MCF 10A (cell line): Measurements from ENCODE around the gene DNASE1L3. TPM values are rescaled to one million over a fixed set of nuclear protein-coding genes. Genes with fewer than 3 reads are reported as not detected.

Experiments used
- BruUV-seq: library from RNA; stranded (reverse); fragments of 400-500 nt; replicated peaks from 2 replicates; lab custom pipeline; 2021; lab: Mats Ljungman, UMichigan
- CTCF ChIA-PET: fragments of 300-600 bp; sonication (Branson Sonifier 250); formaldehyde crosslinking; extraction: SDS; loops from one replicate; lab custom pipeline; 2021; ENCODE audit warnings: antibody characterized with exemption, inconsistent platforms; lab: Yijun Ruan, JAX
- POLR2A ChIA-PET: fragments of 300-600, 350-650 bp; sonication (Branson Sonifier 250); formaldehyde crosslinking; extraction: SDS; loops from one replicate; lab custom pipeline; 2020; ENCODE audit warnings: antibody characterized with exemption, inconsistent platforms; lab: Yijun Ruan, JAX
- DNase-seq: peaks from one replicate; pipeline ENCODE4 v3.0.0-alpha.2; 2018; ENCODE audit not compliant: unreplicated experiment
- H3K27ac Mint-ChIP-seq: one replicate; pipeline ENCODE4 v1.8.0; 2022; ENCODE audit warnings: mild to moderate bottlenecking, low read depth, mixed read lengths; ENCODE audit not compliant: unreplicated experiment
- H3K27me3 Mint-ChIP-seq: one replicate; pipeline ENCODE4 v1.8.0; 2022; ENCODE audit warnings: mixed read lengths; ENCODE audit not compliant: insufficient read depth, unreplicated experiment
- H3K36me3 Mint-ChIP-seq: one replicate; pipeline ENCODE4 v1.8.0; 2022; ENCODE audit warnings: mild to moderate bottlenecking, moderate library complexity, mixed read lengths; ENCODE audit not compliant: insufficient read depth, unreplicated experiment
- H3K4me1 Mint-ChIP-seq: one replicate; pipeline ENCODE4 v1.8.0; 2022; ENCODE audit warnings: mixed read lengths; ENCODE audit not compliant: insufficient read depth, unreplicated experiment
- H3K4me3 Mint-ChIP-seq: one replicate; pipeline ENCODE4 v1.8.0; 2022; ENCODE audit warnings: mild to moderate bottlenecking, moderate library complexity, mixed read lengths; ENCODE audit not compliant: unreplicated experiment
- H3K9me3 Mint-ChIP-seq: one replicate; pipeline ENCODE4 v1.8.0; 2022; ENCODE audit warnings: mixed read lengths; ENCODE audit not compliant: unreplicated experiment
- CTCF ChIP-seq: fragments of 200-600 bp; IDR thresholded peaks from one replicate; pipeline ENCODE4 v1.8.0; 2022; ENCODE audit warnings: antibody characterized with exemption, mild to moderate bottlenecking; ENCODE audit not compliant: unreplicated experiment
- intact Hi-C: fragments of 100-400 bp; cut with micrococcal nuclease; formaldehyde crosslinking; loops from 2 replicates; pipeline ENCODE4 v1.14.1; 2022
- total RNA-seq: library from RNA; stranded (reverse); gene quantifications from 2 replicates; pipeline ENCODE4 v1.2.3, GENCODE V29; 2022

Gene DNASE1L3
- total RNA-seq, 1 experiment from 2014 or later, result not detected

- Mint-ChIP-seq H3K36me3 (no peaks in the 10 kb centered on the region), H3K27ac (no peak overlapping the region), H3K9me3 (no peaks in the 10 kb centered on the region), H3K27me3 (no peaks in the 10 kb centered on the region), H3K4me3 (no peak overlapping the region), H3K4me1 (peaks cover 14% of the 10 kb centered on the region)
- ChIA-PET POLR2A (interaction anchor here (0.6 to 1.6 kb wide), 5 partner anchors 24 to 817 kb away, joined by 3 to 8 read pairs (median 4); partner anchors contain the start of genes HTD2 and RPP14), CTCF (interaction anchor here (1.1 to 10.3 kb wide), 4 partner anchors 8 to 124 kb away, joined by 3 to 254 read pairs (median 10); partner anchors contain the start of genes HTD2 and RPP14)
- DNase-seq, result no peak
- intact Hi-C loops, result no loop called here
- no peak for TF ChIP-seq CTCF
- no TSS peak for BruUV-seq
Observed at GRCh38 chr3:58183221-58183620, 27.6 kb downstream of the DNASE1L3 start.

- Mint-ChIP-seq H3K9me3 (no peaks in the 10 kb centered on the region), H3K36me3 (no peaks in the 10 kb centered on the region), H3K27me3 (no peaks in the 10 kb centered on the region), H3K4me3 (no peak overlapping the region), H3K4me1 (peaks cover 12% of the 10 kb centered on the region), H3K27ac (no peak overlapping the region)
- peak; percentile 60 for DNase-seq
- BruUV-seq, result no TSS peak
- ChIA-PET CTCF (interaction anchor here (0.5 to 4.6 kb wide), 7 partner anchors 10 to 231 kb away, joined by 3 to 29 read pairs (median 3); no protein-coding TSS in a partner anchor), POLR2A (interaction anchor here (0.8 to 1.1 kb wide), 2 partner anchors 34 to 125 kb away, joined by 3 to 4 read pairs; partner anchors contain the start of genes HTD2 and RPP14)
- intact Hi-C loops, result no loop called here
- no peak for TF ChIP-seq CTCF
Observed at GRCh38 chr3:58180940-58181587, 29.7 kb downstream of the DNASE1L3 start.

GRCh38 chr3:58180099-58180880 is 30.5 kb downstream of the DNASE1L3 start:
- no peak for DNase-seq
- Mint-ChIP-seq H3K36me3 (no peaks in the 10 kb centered on the region), H3K4me1 (peaks cover 12% of the 10 kb centered on the region), H3K4me3 (no peak overlapping the region), H3K27me3 (no peaks in the 10 kb centered on the region), H3K9me3 (no peaks in the 10 kb centered on the region), H3K27ac (no peak overlapping the region)
- CTCF ChIA-PET, result interaction anchor here (0.8 to 6.7 kb wide), 5 partner anchors 13 to 127 kb away, joined by 3 to 80 read pairs (median 5); partner anchors contain the start of gene ABHD6
- intact Hi-C loops, result no loop called here
- POLR2A ChIA-PET, result interaction anchor here (1.1 kb wide), 2 partner anchors 27 to 126 kb away, joined by 3 to 4 read pairs; partner anchors contain the start of genes HTD2 and RPP14
- BruUV-seq, result no TSS peak
- no peak for TF ChIP-seq CTCF
